CMK (cell line): ENCODE data around the gene ITGB5.
"Not testable (repeated sequence)": the region's sequence is repeated elsewhere in the genome, so short reads cannot be mapped to it uniquely, and the experiment has no call there.

ENCODE experiments used
- DNase-seq: peaks from one replicate; pipeline ENCODE4 v3.0.0-alpha.2; 2010; ENCODE audit warnings: low read depth

The ITGB5 gene

DNA sequence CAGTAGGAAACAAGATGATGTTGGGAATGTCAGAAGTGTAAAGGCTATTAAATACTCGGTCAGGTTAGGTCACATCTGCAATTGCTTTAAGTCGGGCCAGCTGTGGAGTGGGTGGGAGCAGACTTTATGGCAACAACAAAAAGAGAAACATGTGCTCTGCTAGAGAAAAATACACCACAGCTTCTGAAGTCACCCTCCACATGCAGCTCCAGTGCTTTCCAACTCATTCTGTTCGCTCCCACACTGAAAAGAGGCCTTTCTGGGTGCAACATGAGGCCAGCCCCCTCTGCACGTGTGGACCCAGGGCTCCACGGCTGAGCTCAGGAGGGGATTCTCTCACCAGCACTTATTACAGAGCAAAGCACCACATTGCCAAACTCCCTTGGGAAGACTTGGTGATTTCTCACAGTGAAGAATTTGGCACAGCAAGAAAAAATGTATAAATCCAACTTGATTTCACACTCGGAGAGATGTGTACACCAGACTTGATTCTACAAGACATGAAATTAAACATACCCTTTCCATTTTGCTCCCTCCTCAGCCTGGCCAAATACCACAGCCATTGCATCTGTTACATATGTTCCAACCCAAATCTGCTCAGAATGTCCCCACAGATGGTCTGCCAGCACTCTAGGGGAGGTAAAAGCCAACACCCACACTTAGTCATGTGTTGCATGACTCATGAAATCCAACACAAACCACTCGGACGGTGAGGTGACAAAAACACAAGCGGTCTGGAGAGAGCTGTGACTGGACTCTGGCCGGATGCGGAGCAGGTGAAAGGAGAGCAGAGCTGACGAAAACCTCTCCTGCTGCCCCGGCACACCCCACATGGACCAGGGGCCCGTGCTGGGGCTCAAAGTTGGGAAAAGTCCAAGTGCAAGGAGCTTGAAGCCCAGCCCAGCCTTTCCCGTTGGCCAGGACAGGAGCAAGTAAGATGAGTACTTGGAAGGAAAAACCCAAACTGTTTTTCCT lies 74.6 kb downstream of the ITGB5 start:
- DNase-seq = no peak

DNA sequence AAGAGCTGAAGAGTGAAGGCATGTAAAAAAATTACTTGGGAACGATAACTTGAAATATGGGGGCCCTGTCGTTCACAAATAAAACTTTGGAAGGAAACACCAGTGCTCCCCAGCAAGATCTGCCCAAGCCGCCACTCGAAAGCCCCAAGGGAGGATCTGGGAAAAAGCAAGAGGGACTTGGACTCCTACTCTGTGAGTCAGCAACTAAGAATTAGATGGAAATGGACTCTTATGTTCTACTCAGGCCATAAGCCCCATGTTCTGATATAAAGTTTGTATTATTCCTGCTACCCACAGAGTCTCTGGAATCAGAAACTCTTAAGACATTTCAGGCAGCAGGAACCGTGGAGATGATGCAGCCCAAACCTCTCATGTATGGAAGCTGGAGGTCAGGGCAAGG lies 75.7 kb downstream of the ITGB5 start:
- no peak for DNase-seq

GRCh38 chr3:124810970-124811369 lies 76.2 kb downstream of the ITGB5 start:
- DNase-seq = no peak

- no peak for DNase-seq
These were observed 78.1 kb downstream of the ITGB5 start for GRCh38 chr3:124809039-124809438.

DNA sequence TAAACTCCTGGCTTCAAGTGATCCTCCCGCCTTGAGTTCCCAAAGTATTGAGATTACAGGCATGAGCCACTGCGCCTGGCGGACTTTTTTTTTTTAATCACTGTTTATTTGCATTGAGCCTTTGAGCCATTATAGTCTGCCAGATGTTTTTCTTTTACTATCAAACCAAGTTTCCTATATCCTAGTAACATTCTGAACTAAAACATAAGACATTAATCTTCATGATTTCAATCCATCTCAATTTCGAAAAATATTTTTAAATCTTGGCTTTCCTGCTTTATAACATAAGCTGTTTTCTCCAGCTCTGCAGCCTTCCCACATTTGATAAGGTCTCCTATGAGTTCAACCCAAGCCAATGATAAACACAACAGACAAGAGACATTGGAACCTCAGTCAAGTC lies 81.5 kb downstream of the ITGB5 start:
- DNase-seq = no peak

GRCh38 chr3:124804875-124805274 lies 82.3 kb downstream of the ITGB5 start:
- DNase-seq = no peak

DNA sequence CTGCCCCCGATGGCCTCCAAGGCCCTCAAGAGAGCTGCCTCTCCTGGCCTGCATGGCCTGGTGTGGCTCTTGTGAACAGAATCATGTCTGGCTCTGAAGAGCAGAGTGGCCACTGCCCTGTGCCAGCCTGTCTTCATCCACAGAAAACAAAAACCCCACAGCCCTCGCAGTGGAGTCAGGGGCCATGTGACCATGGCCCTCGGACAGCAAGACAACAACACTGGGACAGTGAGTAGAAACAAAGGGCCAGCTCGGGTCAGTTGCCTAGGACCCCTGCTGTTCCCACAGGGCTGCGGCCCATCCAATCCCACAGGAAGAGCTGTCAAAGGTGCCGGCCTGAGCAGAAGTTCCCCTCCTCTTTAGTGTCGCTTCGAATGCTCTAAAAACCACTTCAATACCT lies 84.5 kb downstream of the ITGB5 start:
- no peak for DNase-seq

- no peak for DNase-seq
These were observed 85.0 kb downstream of the ITGB5 start for GRCh38 chr3:124802061-124802698.

GRCh38 chr3:124800511-124801258 lies 86.5 kb downstream of the ITGB5 start:
- no peak for DNase-seq

DNA sequence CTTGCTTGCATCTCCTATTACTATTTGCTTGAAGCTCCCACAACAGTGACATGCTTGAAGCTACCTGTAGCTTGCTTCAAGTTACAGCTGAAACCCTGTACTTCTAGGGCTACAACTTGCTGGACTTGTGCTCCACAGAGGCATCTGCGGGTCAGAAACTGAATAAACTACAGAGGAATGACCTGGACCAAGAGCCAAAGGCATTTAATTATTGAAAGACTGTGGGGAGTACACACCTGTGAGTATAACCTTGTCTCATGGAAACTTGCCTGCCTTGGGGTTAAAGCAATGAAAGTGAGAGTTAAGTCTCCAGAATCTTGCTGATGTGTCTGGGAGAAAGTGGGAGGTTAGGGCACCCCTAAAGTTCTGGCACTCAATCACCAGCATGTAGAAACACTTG lies 87.1 kb downstream of the ITGB5 start:
- no peak for DNase-seq

- DNase-seq = no peak
These were observed 87.5 kb downstream of the ITGB5 start for GRCh38 chr3:124799676-124800075.

- DNase-seq = no peak
These were observed 89.7 kb downstream of the ITGB5 start for GRCh38 chr3:124797426-124797945.

GRCh38 chr3:124796477-124796876 lies 90.7 kb downstream of the ITGB5 start:
- DNase-seq = no peak

- DNase-seq = no peak
These were observed 94.0 kb downstream of the ITGB5 start for GRCh38 chr3:124793054-124793739.

- DNase-seq = no peak
These were observed 94.7 kb downstream of the ITGB5 start for GRCh38 chr3:124792341-124793040.

GRCh38 chr3:124791639-124792151 lies 95.5 kb downstream of the ITGB5 start:
- DNase-seq = no peak

- DNase-seq = no peak
These were observed 96.0 kb downstream of the ITGB5 start for GRCh38 chr3:124791142-124791541.

- DNase-seq = not testable (repeated sequence)
These were observed 98.1 kb downstream of the ITGB5 start for GRCh38 chr3:124789103-124789502.

DNA sequence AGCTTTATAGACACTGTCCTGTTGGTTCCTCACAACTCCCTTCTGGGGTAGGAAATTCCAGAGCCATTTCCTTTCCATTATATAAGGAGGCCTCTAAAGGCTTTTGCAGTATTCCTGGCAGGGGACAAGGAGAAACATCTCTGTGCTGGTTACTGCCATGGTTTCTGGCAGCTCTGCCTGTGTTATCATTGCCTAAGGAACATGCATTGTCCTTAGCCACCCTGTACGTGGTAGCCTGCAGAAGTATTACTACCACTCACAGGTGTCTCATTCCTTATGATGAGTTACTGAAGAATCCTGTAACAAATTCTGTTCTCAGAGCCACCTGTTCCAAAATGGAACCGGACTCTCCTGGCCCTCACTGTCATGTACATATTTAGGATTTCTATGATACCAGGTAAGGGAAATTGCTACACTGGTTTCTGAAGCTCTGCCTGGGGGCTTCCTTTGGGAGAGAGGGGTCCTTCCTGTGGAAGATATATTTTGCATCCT lies 98.9 kb downstream of the ITGB5 start:
- DNase-seq = no peak

- DNase-seq = no peak
These were observed 99.5 kb downstream of the ITGB5 start for GRCh38 chr3:124787476-124788195.
